ENCODE results near the gene XG. TPM values are rescaled to one million over a fixed set of nuclear protein-coding genes. Genes with fewer than 3 reads are reported as not detected.
"Not testable (repeated sequence)": the region's sequence is repeated elsewhere in the genome, so short reads cannot be mapped to it uniquely, and the experiment has no call there.

Gene XG
- polyA plus RNA-seq, 4 donors = 0.13 to 0.15 TPM; not detected in 2

DNA sequence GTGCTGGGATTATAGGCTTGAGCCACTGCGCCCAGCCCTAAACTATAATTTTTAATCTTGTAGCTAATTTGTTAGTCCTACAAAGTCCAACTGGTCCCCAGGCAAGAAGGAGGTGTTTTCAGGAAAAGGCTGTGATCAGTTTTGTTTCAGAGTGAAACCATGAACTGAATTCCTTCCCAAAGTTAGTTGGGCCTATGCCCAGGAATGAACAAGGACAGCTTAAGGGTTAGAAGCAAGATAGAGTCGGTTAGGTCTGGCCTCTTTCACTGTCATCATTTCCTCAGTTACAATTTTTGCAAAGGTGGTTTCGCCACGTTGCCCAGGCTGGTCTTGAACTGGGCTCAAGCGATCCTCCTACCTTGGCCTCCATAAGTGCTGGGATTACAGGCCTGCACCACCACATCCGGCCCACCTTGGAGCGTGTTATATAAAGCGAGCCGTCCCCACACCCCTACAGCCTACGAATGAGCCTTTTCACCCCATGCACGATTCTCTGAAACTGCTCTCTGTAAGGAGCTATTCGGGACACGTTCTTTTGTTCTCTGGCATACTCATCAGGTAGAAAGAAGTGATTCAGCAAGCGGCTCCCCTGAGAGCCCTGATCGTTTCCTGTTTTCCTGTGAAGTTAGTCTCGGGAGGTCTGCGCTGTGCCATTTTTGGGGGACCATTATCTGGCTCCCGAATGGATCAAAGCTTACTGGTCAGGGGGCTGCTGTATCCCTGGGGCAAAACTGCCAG lies 52.4 kb downstream of the XG start:
- DNase-seq; H3K4me3 ChIP-seq (ENCODE audit: low read depth in 1 of 3, low read length in 3 of 3); H3K4me1 ChIP-seq (ENCODE audit: control insufficient read depth in 3 of 3, insufficient read depth in 2 of 3, low read depth in 1 of 3, low read length in 2 of 3); H3K27me3 ChIP-seq (ENCODE audit: control insufficient read depth in 3 of 3, insufficient read depth in 3 of 3, low read length in 3 of 3); FAIRE-seq; H3K9me3 ChIP-seq (ENCODE audit: control insufficient read depth in 2 of 2, insufficient read depth in 1 of 2, low read depth in 1 of 2, low read length in 1 of 2); H3K27ac ChIP-seq (ENCODE audit: low read depth in 1 of 3, low read length in 2 of 3); H3K36me3 ChIP-seq (ENCODE audit: control insufficient read depth in 3 of 3, insufficient read depth in 2 of 3, low read depth in 1 of 3, low read length in 3 of 3): not testable (repeated sequence)
- WGBS, 3 donors = 79 to 80% (median 80%) methylated on average over 9 to 18 of the region's 18 CpGs

DNA sequence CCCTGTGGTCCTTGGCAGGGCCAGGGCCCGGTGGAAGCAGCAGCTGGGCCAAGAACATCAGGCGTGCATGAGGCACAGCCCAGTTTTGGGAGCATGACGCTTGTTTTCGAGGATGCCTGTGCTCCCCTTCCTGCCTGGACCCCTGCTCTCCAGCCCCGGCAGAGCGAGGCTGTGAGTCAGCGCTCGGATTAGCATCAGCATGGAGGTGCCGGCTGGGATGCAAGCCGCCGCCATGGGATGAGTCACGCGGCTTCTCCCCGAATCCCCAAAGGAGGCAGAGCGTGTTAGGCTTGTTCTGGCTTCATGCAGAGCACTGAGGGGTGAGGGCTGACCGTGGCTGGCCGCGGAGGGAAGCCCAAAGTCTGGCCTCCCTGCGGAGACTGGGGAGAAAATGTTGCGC lies 53.0 kb downstream of the XG start:
- not testable (repeated sequence) for DNase-seq; FAIRE-seq; H3K27me3 ChIP-seq (ENCODE audit: control insufficient read depth in 3 of 3, insufficient read depth in 3 of 3, low read length in 3 of 3); H3K4me3 ChIP-seq (ENCODE audit: low read depth in 1 of 3, low read length in 3 of 3); H3K4me1 ChIP-seq (ENCODE audit: control insufficient read depth in 3 of 3, insufficient read depth in 2 of 3, low read depth in 1 of 3, low read length in 2 of 3); H3K27ac ChIP-seq (ENCODE audit: low read depth in 1 of 3, low read length in 2 of 3); H3K9me3 ChIP-seq (ENCODE audit: control insufficient read depth in 2 of 2, insufficient read depth in 1 of 2, low read depth in 1 of 2, low read length in 1 of 2); H3K36me3 ChIP-seq (ENCODE audit: control insufficient read depth in 3 of 3, insufficient read depth in 2 of 3, low read depth in 1 of 3, low read length in 3 of 3)
- 86 to 95% (median 91%) methylated on average over 9 to 20 of the region's 20 CpGs for WGBS, 3 donors

DNA sequence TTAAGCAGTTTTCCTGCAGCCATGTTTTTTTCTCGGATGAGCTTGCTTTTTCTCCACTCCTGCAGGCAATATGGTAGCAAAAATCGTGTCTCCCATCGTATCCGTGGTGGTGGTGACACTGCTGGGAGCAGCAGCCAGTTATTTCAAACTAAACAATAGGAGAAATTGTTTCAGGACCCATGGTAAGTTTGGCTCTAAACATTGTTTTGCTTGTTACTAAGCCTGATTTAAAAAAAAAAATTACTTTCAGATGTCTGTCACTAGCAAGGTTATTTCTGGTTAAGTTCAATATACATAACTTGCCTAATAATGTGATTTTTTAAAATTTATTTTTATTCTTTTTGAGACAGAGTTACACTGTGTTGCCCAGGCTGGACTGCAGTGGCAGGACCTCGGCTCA lies 59.4 kb downstream of the XG start:
- H3K9me3 ChIP-seq (ENCODE audit: control insufficient read depth in 2 of 2, insufficient read depth in 1 of 2, low read depth in 1 of 2, low read length in 1 of 2) = no peaks in the 10 kb centered on the region
- H3K27ac ChIP-seq (ENCODE audit: low read depth in 1 of 3, low read length in 2 of 3) = no peak overlapping the region
- DNase-seq (no peak), FAIRE-seq (no peak)
- H3K4me1 ChIP-seq (ENCODE audit: control insufficient read depth in 3 of 3, insufficient read depth in 2 of 3, low read depth in 1 of 3, low read length in 2 of 3) = no peaks in the 10 kb centered on the region
- H3K27me3 ChIP-seq (ENCODE audit: control insufficient read depth in 3 of 3, insufficient read depth in 3 of 3, low read length in 3 of 3) = no peaks in the 10 kb centered on the region
- no peaks in the 10 kb centered on the region for H3K36me3 ChIP-seq (ENCODE audit: control insufficient read depth in 3 of 3, insufficient read depth in 2 of 3, low read depth in 1 of 3, low read length in 3 of 3)
- no peak overlapping the region for H3K4me3 ChIP-seq (ENCODE audit: low read depth in 1 of 3, low read length in 3 of 3)
- WGBS, 3 donors = 86 to 91% (median 86%) methylated on average over 5 of the region's 5 CpGs

DNA sequence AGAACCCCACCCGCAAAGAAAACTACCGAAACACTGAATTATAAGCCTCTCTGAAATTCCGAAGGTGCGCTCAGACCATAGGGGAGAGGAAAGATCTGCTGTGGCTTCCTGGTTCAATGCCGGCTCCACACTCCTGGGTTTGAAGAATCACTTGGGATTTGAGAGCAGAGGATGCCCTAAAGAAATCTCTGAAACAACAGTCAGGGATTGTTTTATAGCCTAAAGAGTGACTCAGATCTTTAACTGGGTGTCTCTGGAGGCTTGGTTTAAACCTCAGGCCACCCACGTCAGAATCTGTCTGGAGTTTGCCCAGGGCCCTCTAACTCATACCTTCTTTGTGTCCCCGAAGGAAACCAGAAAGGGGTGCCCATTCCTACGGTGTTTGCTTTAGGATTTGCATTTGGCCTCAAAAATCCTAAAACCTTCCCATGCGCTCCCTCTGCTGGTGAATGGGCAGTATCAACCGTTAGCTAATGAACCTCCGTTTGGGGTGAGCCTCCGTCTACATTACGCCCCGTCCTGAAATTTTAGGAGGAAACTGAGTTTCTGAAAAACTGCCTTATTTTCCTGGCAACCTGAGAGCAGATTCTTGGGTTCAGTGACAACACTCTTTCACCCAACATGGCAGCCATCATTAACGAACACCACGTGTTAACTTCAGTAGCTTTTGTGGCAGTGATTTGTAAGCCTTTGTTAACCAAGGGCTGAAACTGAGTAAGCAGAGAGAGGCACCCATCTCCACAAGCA lies 60.5 kb downstream of the XG start:
- H3K4me3 ChIP-seq (ENCODE audit: low read depth in 1 of 3, low read length in 3 of 3); FAIRE-seq; H3K36me3 ChIP-seq (ENCODE audit: control insufficient read depth in 3 of 3, insufficient read depth in 2 of 3, low read depth in 1 of 3, low read length in 3 of 3); H3K27me3 ChIP-seq (ENCODE audit: control insufficient read depth in 3 of 3, insufficient read depth in 3 of 3, low read length in 3 of 3); H3K27ac ChIP-seq (ENCODE audit: low read depth in 1 of 3, low read length in 2 of 3); H3K9me3 ChIP-seq (ENCODE audit: control insufficient read depth in 2 of 2, insufficient read depth in 1 of 2, low read depth in 1 of 2, low read length in 1 of 2); H3K4me1 ChIP-seq (ENCODE audit: control insufficient read depth in 3 of 3, insufficient read depth in 2 of 3, low read depth in 1 of 3, low read length in 2 of 3): not testable (repeated sequence)
- WGBS, 3 donors = 25 to 29% (median 28%) methylated on average over 13 to 15 of the region's 16 CpGs
- DNase-seq = peak; percentile 33 to 40

DNA sequence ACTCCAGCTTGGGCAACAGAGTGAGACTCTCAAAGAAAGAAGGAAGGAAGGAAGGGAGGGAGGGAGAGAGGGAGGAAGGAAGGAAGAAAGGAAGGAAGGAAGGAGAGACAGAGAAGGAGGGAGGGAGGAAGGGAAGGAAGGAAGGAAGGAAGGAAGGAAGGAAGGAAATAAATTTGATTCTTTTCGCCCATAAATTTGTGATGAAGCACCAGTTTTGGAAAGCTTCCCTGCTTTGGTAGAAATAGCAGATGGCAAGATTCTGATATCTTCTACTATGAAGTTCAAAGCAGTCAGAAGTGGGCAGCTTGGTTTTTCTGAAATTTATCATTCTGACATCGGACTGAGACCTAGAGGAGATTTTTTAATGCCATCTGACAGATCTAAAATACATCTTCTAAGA lies 65.2 kb downstream of the XG start:
- FAIRE-seq = no peak
- H3K4me3 ChIP-seq (ENCODE audit: low read depth in 1 of 3, low read length in 3 of 3) = no peak overlapping the region
- H3K4me1 ChIP-seq (ENCODE audit: control insufficient read depth in 3 of 3, insufficient read depth in 2 of 3, low read depth in 1 of 3, low read length in 2 of 3) = no peaks in the 10 kb centered on the region
- H3K9me3 ChIP-seq (ENCODE audit: control insufficient read depth in 2 of 2, insufficient read depth in 1 of 2, low read depth in 1 of 2, low read length in 1 of 2) = no peaks in the 10 kb centered on the region
- no peak overlapping the region for H3K27ac ChIP-seq (ENCODE audit: low read depth in 1 of 3, low read length in 2 of 3)
- WGBS, 3 donors = 77 to 91% (median 78%) methylated on average over 2 of the region's 2 CpGs
- no peaks in the 10 kb centered on the region for H3K36me3 ChIP-seq (ENCODE audit: control insufficient read depth in 3 of 3, insufficient read depth in 2 of 3, low read depth in 1 of 3, low read length in 3 of 3)
- H3K27me3 ChIP-seq (ENCODE audit: control insufficient read depth in 3 of 3, insufficient read depth in 3 of 3, low read length in 3 of 3) = no peaks in the 10 kb centered on the region
- DNase-seq = no peak

DNA sequence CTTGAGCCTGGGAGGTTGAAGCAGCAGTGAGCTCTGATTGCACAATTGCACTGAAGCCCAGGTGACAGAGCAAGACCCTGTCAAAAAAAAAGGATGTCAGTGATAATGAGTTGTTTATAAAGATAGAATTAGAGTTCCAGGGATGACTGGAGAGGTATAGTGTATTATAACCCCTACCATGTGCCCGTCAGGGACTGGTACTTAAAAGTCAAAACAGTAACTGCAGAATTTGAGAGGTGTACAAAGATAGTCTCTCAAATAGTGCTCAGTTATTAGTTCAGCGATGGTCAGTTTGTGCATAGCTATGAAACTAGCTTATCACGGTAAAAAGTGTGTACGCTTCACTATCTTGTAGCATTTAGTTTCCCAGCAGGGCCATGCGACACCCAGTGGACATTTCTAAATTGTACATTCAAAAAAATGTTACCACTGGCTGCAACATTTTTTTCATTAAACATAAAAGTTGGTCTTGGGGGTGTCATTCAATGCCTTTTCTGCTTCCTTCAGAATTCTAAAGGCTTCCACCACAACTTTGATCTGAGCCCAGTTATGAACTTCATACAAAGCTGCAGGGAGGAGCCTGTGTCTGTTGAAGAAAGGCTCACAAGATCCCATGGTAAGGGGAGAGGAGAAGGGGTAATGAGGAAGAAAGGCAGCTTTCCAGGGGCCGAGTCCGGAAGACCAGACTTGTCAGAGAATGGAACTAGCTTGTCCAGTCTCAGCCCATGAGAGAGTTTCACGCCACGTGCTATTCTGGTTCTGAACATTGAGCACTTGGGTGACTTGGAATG lies 67.7 kb downstream of the XG start:
- Histone ChIP-seq H3K4me3 (ENCODE audit: low read depth in 1 of 3, low read length in 3 of 3) (no peak overlapping the region), H3K36me3 (ENCODE audit: control insufficient read depth in 3 of 3, insufficient read depth in 2 of 3, low read depth in 1 of 3, low read length in 3 of 3) (no peaks in the 10 kb centered on the region), H3K9me3 (ENCODE audit: control insufficient read depth in 2 of 2, insufficient read depth in 1 of 2, low read depth in 1 of 2, low read length in 1 of 2) (no peaks in the 10 kb centered on the region), H3K27me3 (ENCODE audit: control insufficient read depth in 3 of 3, insufficient read depth in 3 of 3, low read length in 3 of 3) (no peaks in the 10 kb centered on the region), H3K27ac (ENCODE audit: low read depth in 1 of 3, low read length in 2 of 3) (no peak overlapping the region), H3K4me1 (ENCODE audit: control insufficient read depth in 3 of 3, insufficient read depth in 2 of 3, low read depth in 1 of 3, low read length in 2 of 3) (no peaks in the 10 kb centered on the region)
- FAIRE-seq (no peak), DNase-seq (peak; percentile 15 to 32)
- WGBS, 3 donors = 39 to 65% (median 46%) methylated on average over 9 of the region's 9 CpGs

DNA sequence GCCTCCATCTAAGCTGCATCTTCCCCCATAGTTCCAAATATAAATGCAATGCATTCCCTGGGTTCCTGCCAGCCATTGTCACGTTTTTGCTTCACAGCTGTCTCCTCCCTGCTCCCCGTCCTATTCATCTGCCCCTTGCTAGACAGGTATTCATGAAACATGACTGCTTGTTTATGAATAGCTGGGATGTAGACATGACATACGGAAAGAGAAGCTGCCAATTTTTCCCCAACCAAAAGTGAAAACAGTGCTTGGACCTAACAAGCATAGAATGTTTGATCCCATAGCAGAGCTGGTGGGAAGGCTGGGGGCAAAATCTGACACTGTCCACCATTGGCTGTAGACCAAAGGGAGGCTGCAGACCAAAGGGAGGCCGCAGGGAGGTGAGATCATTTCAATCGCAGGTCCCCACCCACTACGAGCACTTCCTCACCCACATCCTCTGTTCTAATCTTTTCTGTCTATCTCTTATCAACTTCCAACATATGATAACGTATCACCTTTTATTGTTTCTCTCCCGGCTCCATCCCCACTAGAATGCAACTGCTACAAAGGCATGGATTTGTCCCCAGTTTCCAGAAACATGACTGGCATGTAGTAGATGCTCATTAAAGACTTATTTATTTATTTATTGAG lies 68.4 kb downstream of the XG start:
- FAIRE-seq = no peak
- H3K9me3 ChIP-seq (ENCODE audit: control insufficient read depth in 2 of 2, insufficient read depth in 1 of 2, low read depth in 1 of 2, low read length in 1 of 2) = no peaks in the 10 kb centered on the region
- no peaks in the 10 kb centered on the region for H3K36me3 ChIP-seq (ENCODE audit: control insufficient read depth in 3 of 3, insufficient read depth in 2 of 3, low read depth in 1 of 3, low read length in 3 of 3)
- WGBS, 3 donors = 46 to 49% (median 49%) methylated on average over 8 of the region's 8 CpGs
- H3K4me3 ChIP-seq (ENCODE audit: low read depth in 1 of 3, low read length in 3 of 3) = no peak overlapping the region
- H3K27ac ChIP-seq (ENCODE audit: low read depth in 1 of 3, low read length in 2 of 3) = no peak overlapping the region
- DNase-seq = no peak
- H3K27me3 ChIP-seq (ENCODE audit: control insufficient read depth in 3 of 3, insufficient read depth in 3 of 3, low read length in 3 of 3) = no peaks in the 10 kb centered on the region
- H3K4me1 ChIP-seq (ENCODE audit: control insufficient read depth in 3 of 3, insufficient read depth in 2 of 3, low read depth in 1 of 3, low read length in 2 of 3) = no peaks in the 10 kb centered on the region

DNA sequence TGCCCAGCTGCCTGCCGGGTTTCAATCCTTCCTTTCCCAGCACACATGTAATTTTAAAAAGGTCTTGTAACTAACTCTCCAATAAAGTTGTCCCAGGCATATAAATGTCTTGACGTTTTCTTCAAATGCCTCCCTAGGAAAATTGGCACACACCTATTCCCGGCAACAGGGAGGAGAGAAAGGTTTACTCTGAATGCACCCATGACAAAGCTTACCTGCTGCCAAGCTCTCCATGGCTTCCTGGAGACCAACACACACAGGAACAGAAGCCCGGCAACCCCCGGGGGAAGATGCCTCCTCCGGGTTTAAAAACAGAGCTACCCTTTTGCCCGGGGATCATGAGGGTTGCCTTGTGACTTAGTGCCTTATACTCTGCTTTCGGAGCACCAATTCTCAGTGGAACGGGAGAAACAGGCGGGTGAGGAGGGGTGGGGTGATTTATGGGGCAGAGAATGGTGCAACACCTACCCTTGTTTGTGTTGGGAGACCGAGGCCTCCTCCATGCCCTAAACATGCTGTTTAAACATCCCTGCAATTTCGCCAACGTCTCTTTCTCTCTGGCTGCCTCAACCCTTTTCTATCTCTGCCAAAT lies 72.1 kb downstream of the XG start:
- Histone ChIP-seq H3K4me1 (ENCODE audit: control insufficient read depth in 3 of 3, insufficient read depth in 2 of 3, low read depth in 1 of 3, low read length in 2 of 3) (no peaks in the 10 kb centered on the region), H3K36me3 (ENCODE audit: control insufficient read depth in 3 of 3, insufficient read depth in 2 of 3, low read depth in 1 of 3, low read length in 3 of 3) (no peaks in the 10 kb centered on the region), H3K27me3 (ENCODE audit: control insufficient read depth in 3 of 3, insufficient read depth in 3 of 3, low read length in 3 of 3) (no peaks in the 10 kb centered on the region), H3K9me3 (ENCODE audit: control insufficient read depth in 2 of 2, insufficient read depth in 1 of 2, low read depth in 1 of 2, low read length in 1 of 2) (no peaks in the 10 kb centered on the region), H3K27ac (ENCODE audit: low read depth in 1 of 3, low read length in 2 of 3) (no peak overlapping the region), H3K4me3 (ENCODE audit: low read depth in 1 of 3, low read length in 3 of 3) (no peak overlapping the region)
- DNase-seq = no peak
- FAIRE-seq = no peak
- WGBS, 3 donors = 27 to 50% (median 41%) methylated on average over 10 to 13 of the region's 13 CpGs

Data from small intestine (tissue), 7 donors.